ENCODE data around the gene TTC12.

TTC12 gene

DNA sequence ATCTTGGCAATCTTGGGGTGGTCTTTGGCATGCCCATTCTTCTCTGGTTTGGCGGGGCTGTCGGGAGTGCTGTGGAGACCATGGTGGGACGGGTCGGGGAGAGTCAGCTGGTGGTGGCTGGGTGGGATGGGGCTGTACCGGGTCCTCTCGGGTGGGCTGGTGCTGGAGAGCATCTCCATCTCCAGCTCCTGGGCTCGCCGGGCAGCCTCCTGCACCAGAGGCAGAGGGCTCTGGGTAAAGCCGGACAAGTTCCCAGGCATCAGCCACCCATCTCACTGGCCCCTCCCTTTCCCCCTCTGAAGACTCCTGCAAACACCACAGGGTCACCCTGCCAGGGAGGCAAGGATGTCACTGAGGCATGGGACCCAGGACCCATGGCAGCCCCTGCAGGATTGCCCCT, 98.3 kb downstream of the TTC12 start:
- H3K4me3 ChIP-seq (ENCODE audit: low read depth, low read length), result no peak overlapping the region
- TF ChIP-seq MYC (IDR thresholded peaks at IDR 0.05; ENCODE audit: low read depth, low read length) (no peak), POLR2A (IDR thresholded peaks at IDR 0.05; ENCODE audit: extremely low read depth, insufficient read length) (no peak)
- TF ChIP-seq, protein P1, sequence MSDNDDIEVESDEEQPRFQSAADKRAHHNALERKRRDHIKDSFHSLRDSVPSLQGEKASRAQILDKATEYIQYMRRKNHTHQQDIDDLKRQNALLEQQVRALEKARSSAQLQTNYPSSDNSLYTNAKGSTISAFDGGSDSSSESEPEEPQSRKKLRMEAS (IDR thresholded peaks at IDR 0.05; ENCODE audit: low read depth, low read length), result no peak
- TF ChIP-seq, protein P2, sequence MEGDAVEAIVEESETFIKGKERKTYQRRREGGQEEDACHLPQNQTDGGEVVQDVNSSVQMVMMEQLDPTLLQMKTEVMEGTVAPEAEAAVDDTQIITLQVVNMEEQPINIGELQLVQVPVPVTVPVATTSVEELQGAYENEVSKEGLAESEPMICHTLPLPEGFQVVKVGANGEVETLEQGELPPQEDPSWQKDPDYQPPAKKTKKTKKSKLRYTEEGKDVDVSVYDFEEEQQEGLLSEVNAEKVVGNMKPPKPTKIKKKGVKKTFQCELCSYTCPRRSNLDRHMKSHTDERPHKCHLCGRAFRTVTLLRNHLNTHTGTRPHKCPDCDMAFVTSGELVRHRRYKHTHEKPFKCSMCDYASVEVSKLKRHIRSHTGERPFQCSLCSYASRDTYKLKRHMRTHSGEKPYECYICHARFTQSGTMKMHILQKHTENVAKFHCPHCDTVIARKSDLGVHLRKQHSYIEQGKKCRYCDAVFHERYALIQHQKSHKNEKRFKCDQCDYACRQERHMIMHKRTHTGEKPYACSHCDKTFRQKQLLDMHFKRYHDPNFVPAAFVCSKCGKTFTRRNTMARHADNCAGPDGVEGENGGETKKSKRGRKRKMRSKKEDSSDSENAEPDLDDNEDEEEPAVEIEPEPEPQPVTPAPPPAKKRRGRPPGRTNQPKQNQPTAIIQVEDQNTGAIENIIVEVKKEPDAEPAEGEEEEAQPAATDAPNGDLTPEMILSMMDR (IDR thresholded peaks at IDR 0.05; ENCODE audit: low read depth, low read length), result no peak
- no peak for DNase-seq (ENCODE audit: low read depth)

DNA sequence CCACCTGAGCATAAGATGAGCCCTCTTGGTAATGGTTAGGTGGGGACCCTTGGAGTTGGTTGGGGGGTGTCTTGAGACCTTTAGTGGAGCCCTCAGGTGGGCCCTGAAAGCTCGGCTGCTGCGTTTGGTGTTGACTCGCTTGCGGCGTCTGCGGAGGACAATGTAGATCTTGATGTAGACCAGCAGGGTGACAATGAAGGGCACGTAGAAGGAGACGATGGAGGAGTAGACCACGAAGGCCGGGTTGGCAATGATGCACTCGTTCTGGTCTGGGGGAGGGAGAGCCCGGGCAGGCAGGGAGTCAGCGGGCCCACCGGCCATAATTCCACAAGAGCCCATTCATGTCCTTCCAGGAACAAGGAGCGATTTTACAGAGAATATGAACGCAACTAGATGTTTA, 101.0 kb downstream of the TTC12 start:
- DNase-seq (ENCODE audit: low read depth), result no peak
- no peak for TF ChIP-seq MYC (IDR thresholded peaks at IDR 0.05; ENCODE audit: low read depth, low read length)
- no peak for TF ChIP-seq POLR2A (IDR thresholded peaks at IDR 0.05; ENCODE audit: extremely low read depth, insufficient read length)
- TF ChIP-seq, protein P2 (IDR thresholded peaks at IDR 0.05; ENCODE audit: low read depth, low read length), result no peak
- TF ChIP-seq, protein P1 (IDR thresholded peaks at IDR 0.05; ENCODE audit: low read depth, low read length), result no peak

More for the DNA sequence above, 101.0 kb downstream of the TTC12 start:
- no peak overlapping the region for H3K4me3 ChIP-seq (ENCODE audit: low read depth, low read length)
